ENCODE measurements around the gene OGN.

OGN gene

GRCh38 chr9:92435263-92435662, 30.9 kb upstream of the OGN start:
- Histone ChIP-seq H3K9me3 (ENCODE audit: insufficient read depth, low read length) (no peaks in the 10 kb centered on the region), H3K27me3 (ENCODE audit: low read length) (no peaks in the 10 kb centered on the region), H3K9ac (ENCODE audit: low read length) (no peak overlapping the region), H3K9me2 (replicated peaks; ENCODE audit: insufficient read depth, low read length) (no peaks in the 10 kb centered on the region), H3K79me2 (ENCODE audit: insufficient read depth, low read length) (peaks cover 4% of the 10 kb centered on the region; the same call in 1 of the 2 replicates), H3K27ac (ENCODE audit: low read depth, low read length) (no peak overlapping the region), H3F3A (ENCODE audit: insufficient read depth) (no peaks in the 10 kb centered on the region; the same call in 1 of the 2 replicates), H4K20me1 (ENCODE audit: low read depth, low read length) (no peaks in the 10 kb centered on the region), H3K4me3 (ENCODE audit: insufficient read depth, low read length, poor library complexity, severe bottlenecking) (no peak overlapping the region), H2AFZ (ENCODE audit: low read depth, low read length, severe bottlenecking) (no peak overlapping the region), H3K4me2 (ENCODE audit: low read depth, low read length, poor library complexity, severe bottlenecking) (no peak overlapping the region), H3K36me3 (ENCODE audit: low read length) (no peaks in the 10 kb centered on the region)
- TF ChIP-seq EZH2phosphoT487 (conservative IDR thresholded peaks at IDR 0.05; ENCODE audit: low read length) (no peak), CTCF (IDR thresholded peaks at IDR 0.05; ENCODE audit: insufficient read depth, low read length, poor library complexity, severe bottlenecking) (no peak)

GRCh38 chr9:92432972-92433548, 28.7 kb upstream of the OGN start:
- Histone ChIP-seq H3K4me2 (ENCODE audit: low read depth, low read length, poor library complexity, severe bottlenecking) (no peak overlapping the region), H3K27ac (ENCODE audit: low read depth, low read length) (no peak overlapping the region), H2AFZ (ENCODE audit: low read depth, low read length, severe bottlenecking) (no peak overlapping the region)

GRCh38 chr9:92432350-92432749, 28.0 kb upstream of the OGN start:
- TF ChIP-seq CTCF (IDR thresholded peaks at IDR 0.05; ENCODE audit: insufficient read depth, low read length, poor library complexity, severe bottlenecking) (no peak), EZH2phosphoT487 (conservative IDR thresholded peaks at IDR 0.05; ENCODE audit: low read length) (no peak)
- H3K4me2 ChIP-seq (ENCODE audit: low read depth, low read length, poor library complexity, severe bottlenecking), result no peak overlapping the region
- no peaks in the 10 kb centered on the region for H3K79me2 ChIP-seq (ENCODE audit: insufficient read depth, low read length)

More at GRCh38 chr9:92432972-92433548, 28.7 kb upstream of the OGN start:
- no peak for TF ChIP-seq EZH2phosphoT487 (conservative IDR thresholded peaks at IDR 0.05; ENCODE audit: low read length)
- Histone ChIP-seq H3K9me2 (replicated peaks; ENCODE audit: insufficient read depth, low read length) (no peaks in the 10 kb centered on the region), H4K20me1 (ENCODE audit: low read depth, low read length) (no peaks in the 10 kb centered on the region), H3K9me3 (ENCODE audit: insufficient read depth, low read length) (no peaks in the 10 kb centered on the region), H3K27me3 (ENCODE audit: low read length) (no peaks in the 10 kb centered on the region), H3K36me3 (ENCODE audit: low read length) (no peaks in the 10 kb centered on the region), H3F3A (ENCODE audit: insufficient read depth) (no peaks in the 10 kb centered on the region; the same call in 1 of the 2 replicates), H3K4me3 (ENCODE audit: insufficient read depth, low read length, poor library complexity, severe bottlenecking) (no peak overlapping the region), H3K9ac (ENCODE audit: low read length) (no peak overlapping the region), H3K79me2 (ENCODE audit: insufficient read depth, low read length) (no peaks in the 10 kb centered on the region)

GRCh38 chr9:92429836-92430235, 25.5 kb upstream of the OGN start:
- H3K36me3 ChIP-seq (ENCODE audit: low read length), result no peaks in the 10 kb centered on the region
- H4K20me1 ChIP-seq (ENCODE audit: low read depth, low read length), result no peaks in the 10 kb centered on the region
- H3K27me3 ChIP-seq (ENCODE audit: low read length), result no peaks in the 10 kb centered on the region
- no peak overlapping the region for H3K27ac ChIP-seq (ENCODE audit: low read depth, low read length)
- no peaks in the 10 kb centered on the region for H3K9me3 ChIP-seq (ENCODE audit: insufficient read depth, low read length)
- no peaks in the 10 kb centered on the region for H3K79me2 ChIP-seq (ENCODE audit: insufficient read depth, low read length)
- no peaks in the 10 kb centered on the region for H3K9me2 ChIP-seq (replicated peaks; ENCODE audit: insufficient read depth, low read length)
- H2AFZ ChIP-seq (ENCODE audit: low read depth, low read length, severe bottlenecking), result no peak overlapping the region
- TF ChIP-seq CTCF (IDR thresholded peaks at IDR 0.05; ENCODE audit: insufficient read depth, low read length, poor library complexity, severe bottlenecking), result no peak
- no peak for TF ChIP-seq EZH2phosphoT487 (conservative IDR thresholded peaks at IDR 0.05; ENCODE audit: low read length)
- H3K4me2 ChIP-seq (ENCODE audit: low read depth, low read length, poor library complexity, severe bottlenecking), result no peak overlapping the region
- no peak overlapping the region for H3K4me3 ChIP-seq (ENCODE audit: insufficient read depth, low read length, poor library complexity, severe bottlenecking)
- no peak overlapping the region for H3K9ac ChIP-seq (ENCODE audit: low read length)
- no peaks in the 10 kb centered on the region for H3F3A ChIP-seq (ENCODE audit: insufficient read depth)

More at GRCh38 chr9:92432350-92432749, 28.0 kb upstream of the OGN start:
- Histone ChIP-seq H3K27ac (ENCODE audit: low read depth, low read length) (no peak overlapping the region), H3K9ac (ENCODE audit: low read length) (no peak overlapping the region), H3K27me3 (ENCODE audit: low read length) (no peaks in the 10 kb centered on the region), H3K9me2 (replicated peaks; ENCODE audit: insufficient read depth, low read length) (no peaks in the 10 kb centered on the region), H3K9me3 (ENCODE audit: insufficient read depth, low read length) (no peaks in the 10 kb centered on the region), H3K4me3 (ENCODE audit: insufficient read depth, low read length, poor library complexity, severe bottlenecking) (no peak overlapping the region), H4K20me1 (ENCODE audit: low read depth, low read length) (no peaks in the 10 kb centered on the region), H2AFZ (ENCODE audit: low read depth, low read length, severe bottlenecking) (no peak overlapping the region), H3F3A (ENCODE audit: insufficient read depth) (no peaks in the 10 kb centered on the region; the same call in 1 of the 2 replicates), H3K36me3 (ENCODE audit: low read length) (no peaks in the 10 kb centered on the region)
